ENCODE measurements around the gene HLCS. TPM values are rescaled to one million over a fixed set of nuclear protein-coding genes. Genes with fewer than 3 reads are reported as not detected.
"Not testable (repeated sequence)": the region's sequence is repeated elsewhere in the genome, so short reads cannot be mapped to it uniquely, and the experiment has no call there.

HLCS gene
- total RNA-seq, 1 donor from 2014 or later = 14.5 TPM

DNA sequence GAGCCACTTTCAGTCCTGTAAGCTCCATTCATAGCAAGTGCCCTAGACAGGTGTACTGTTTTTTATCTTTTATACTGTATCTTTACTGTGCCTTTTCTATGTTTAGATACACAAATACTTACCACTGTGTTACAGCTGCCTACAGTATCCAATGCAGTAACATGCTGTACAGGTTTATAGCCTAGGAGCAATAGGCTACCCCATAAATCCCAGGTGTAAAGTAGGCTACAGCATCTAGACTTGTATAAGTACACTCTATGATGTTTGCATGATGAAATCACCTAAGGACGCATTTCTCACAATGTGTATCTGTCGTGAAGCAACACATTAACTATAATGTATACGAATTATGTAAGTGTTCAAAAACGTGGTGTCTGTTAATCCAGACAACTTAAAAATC, 10.7 kb downstream of the HLCS start:
- no peak for DNase-seq

DNA sequence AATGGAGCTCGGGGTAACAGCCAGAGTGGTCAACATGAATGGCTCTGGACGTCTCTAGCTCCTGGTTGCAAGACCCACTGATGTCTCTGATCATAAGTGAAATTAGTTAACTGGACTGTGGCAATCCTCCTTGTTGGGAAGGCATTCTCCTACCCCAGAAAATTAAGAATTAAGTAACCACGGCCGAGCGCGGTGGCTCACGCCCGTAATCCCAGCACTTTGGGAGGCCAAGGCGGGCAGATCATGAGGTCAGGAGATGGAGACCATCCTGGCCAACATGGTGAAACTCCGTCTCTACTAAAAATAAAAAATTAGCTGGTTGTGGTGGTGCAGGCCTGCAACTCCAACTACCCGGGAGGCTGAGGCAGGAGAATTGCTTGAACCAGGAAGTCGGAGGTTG, 14.1 kb downstream of the HLCS start:
- DNase-seq = not testable (repeated sequence)

DNA sequence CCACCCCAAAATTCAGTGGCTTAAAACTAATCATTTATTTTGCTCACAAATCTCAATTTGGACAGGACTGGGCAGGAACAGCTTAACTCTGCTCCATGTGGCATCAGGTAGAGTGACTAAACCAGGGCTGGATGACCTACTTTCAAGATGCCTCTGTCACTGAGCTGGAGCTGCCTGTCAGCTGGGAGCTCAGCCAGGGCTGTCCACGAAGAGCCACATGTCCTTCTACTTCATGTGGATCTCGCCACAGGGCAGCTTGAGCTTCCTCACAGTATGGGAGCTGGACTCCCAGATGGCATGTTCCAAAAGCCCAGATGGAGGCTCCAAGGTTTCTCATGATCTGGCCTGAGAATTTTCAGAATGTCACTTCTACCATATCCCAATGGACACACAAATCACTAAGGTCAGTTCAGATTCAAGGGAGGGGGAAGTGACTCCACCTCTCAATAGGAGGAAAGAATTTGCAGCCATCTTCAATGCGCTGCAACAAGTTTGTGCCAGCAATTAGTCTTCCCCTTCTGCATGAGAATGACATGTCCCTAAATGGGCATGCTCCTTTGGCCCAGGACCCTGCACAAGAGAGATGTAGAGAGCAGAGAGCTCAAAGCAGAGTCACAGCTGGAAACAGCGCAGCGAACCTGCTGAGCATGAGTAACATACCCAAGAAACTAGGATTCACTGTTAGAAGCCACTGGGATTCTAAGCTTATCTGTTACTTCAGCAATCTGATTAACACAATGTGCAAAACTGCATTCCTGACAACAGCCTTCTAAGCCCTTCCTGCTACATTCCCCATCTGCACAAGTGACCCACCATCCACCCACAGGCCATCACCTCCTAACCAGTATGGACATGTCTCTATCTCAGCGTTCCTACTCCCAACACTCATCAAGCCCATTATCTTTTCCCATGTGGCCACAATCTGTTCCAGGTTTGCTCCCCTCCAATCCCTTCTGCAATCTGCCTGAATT, 17.0 kb downstream of the HLCS start:
- DNase-seq = no peak

DNA sequence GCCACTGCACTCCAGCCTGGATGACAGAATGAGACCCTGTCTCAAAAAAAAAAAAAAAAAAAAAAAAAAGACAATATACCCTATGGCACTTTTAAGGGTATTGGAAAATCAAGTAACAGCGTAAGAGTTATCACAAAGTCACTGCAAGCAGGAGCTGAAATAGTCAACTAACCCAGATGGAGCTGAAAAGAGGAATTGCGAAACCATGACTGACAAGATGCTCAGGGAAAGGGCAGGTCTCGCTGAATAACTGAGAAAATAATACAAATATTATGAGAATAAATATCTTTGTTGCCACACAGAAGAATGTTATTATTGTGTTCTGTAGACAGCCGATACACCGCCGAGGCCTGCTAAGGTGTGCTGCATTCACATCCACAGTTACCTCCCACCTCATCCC, 17.8 kb downstream of the HLCS start:
- DNase-seq = no peak

DNA sequence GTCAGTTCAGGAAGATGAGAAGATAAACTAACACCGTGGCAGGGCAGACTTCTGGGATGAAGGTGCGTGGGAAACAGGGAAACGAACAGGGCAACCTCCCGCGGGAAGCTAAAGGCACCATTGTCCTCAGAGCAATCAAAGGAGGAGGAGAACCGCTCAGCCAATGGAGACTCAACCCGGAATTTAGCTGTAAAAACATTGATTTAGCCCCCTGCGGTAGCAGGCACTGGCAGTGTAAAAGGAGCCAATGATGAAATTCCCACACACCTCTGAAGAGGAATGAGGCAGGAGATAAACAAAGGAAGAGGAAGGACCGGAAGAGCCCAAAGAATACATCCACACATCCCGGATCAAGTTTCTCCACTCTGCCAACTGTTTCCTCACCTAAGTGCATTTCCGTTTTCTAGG, 19.5 kb downstream of the HLCS start:
- no peak for DNase-seq

DNA sequence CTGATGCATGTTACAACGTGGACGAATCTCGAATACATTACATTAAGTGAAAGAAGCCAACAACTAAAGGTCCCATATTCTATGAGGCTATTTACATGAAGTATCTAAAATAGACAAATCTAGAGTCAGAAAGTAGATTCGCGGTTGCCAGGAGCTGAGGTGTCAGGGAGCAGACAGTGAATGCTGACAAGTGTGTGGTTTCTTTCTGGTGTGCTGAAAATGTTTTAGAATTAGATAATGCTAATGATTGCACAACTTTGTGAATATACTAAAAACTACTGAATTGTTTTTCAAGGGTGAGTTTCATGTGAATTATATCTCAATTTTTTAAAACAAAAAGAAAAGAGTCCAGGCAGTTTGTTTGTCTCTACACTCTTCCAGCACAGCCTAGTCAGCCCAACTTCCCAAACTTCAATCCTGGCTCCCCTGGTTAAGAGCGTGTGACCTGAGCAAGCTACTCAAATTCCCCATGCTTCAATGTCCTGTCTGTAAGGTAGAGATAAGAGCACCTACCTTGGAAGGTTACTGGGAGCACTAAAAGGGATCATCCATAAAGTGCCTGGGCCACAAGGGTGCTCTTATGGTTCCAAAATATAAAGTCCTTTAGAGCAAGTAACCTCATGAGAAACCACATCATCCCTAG, 20.9 kb downstream of the HLCS start:
- no peak for DNase-seq

- no peak for DNase-seq
These were observed 29.9 kb downstream of the HLCS start for GRCh38 chr21:36936361-36937135.

GRCh38 chr21:36934864-36935420, 31.5 kb downstream of the HLCS start:
- no peak for DNase-seq

DNA sequence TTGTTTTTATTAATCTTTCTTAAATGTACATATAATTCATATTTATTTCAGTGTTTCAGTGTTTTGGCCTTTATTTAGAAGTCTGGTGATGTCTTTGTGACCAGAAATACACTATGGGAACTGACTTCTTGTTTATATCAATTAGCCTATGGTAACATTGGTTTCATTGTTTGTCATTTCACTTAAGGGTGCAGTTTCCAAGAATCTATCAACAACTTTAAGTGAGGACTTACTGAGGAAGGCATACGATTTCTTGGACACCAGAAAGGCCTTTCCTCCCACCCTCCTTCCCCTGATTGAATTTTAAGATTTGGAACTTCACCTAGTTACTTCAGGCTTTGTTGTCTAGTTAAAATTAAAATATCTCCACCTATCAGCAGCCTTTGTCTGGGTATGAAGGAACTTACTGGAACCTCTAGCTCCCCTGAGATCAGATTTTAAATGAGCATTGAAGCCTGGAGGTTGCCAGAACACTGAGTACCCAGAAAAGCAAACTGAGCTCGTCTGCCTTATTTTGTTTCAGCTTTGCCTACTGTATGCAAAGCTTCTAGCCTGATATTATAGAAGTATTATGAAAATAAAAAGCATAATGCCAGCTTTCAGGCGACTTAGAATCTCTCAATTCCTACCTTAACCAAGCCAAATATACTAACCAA, 34.2 kb downstream of the HLCS start:
- no peak for DNase-seq

DNA sequence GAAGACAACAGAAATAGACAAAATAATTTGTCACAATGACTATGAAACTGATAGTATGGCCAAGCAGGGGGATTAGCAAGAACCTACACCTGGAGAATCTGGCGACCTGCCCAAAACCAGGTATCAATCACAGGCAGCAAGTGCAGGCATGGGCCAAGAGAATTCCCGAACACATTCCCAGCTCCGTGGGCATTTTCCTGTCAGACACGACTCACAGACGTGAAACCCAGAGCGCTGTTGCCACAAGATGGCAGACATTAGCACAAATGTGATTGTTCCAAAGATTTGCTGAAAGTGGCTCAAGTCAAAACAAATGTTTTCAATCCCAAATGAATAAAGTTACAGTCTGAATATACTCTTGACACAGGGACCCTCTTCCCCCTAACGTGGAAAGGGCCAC, 36.8 kb downstream of the HLCS start:
- DNase-seq = no peak

DNA sequence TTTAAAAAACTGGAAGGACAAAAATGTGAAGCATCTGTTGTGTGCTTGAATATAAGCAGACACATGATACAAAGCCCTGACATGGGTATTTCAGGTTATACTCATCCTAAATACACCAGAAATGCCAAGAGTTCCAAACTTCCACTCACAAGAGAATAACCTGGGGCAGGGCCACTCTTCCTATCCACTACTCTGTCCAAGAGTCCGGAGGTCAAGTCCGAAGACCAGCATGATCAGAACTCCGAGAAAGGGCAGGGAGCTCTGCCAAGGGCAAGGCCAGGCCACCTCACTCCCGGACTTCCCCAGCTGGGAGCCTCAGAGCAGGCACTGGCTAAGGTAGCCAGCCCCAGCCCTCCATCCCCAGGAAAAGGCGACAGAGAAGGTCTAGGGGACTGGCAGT, 37.5 kb downstream of the HLCS start:
- DNase-seq = no peak

GRCh38 chr21:36927719-36928117, 38.8 kb downstream of the HLCS start:
- DNase-seq = peak; percentile 50

DNA sequence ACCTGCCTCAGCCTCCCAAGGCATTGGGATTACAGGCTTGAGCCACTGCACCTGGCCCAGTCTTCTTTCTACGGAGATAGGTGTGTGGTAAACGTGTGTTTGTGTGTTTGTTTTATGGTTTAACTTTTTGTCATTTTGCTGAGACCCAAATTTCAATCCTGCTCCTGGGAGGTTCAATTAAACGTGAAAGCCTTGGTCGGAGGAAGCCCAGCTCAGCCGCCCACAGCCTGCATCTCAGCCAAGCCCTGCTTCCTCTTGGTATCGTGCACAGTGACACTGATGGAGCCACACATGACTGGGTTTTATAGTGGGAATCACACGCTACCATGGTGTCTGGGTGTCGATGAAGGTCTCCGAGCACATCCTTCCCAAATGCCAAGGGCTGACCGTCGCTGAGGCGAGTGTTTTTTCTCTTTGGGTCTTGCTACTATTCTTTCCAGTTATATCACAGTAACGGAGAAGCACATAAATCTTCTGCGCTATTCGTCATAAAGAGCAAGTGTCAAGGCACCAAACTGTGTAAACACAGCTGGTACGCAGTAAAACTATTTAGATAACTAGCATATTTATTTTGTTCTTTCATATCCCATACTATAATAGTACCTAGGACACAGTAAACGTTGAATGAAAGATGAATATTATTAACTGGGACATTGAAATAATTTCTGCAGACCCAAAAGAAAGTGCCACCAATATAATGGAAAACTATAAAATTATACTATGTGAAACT, 39.3 kb downstream of the HLCS start:
- DNase-seq = no peak

DNA sequence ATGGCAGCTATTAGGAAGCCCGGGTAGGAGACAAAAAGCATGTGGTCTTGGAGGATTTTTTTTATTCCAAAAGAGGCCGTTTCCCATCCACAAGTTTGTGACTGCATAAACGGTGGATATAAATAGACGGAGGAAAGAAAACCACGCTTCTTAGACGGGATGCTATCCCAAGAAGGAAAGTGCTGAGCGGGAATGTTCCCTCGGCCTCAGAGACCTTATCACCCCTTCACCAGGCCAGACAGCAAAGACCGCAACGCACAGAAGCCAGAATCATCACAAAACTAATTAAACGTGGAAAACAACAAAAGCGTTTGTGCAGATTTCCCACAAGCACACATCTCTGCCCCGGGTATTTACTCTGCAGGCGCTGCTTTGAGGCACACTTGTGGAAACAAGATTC, 43.2 kb downstream of the HLCS start:
- DNase-seq = peak; percentile 5

- DNase-seq = no peak
These were observed 43.6 kb downstream of the HLCS start for GRCh38 chr21:36922861-36923260.

- no peak for DNase-seq
These were observed 48.2 kb downstream of the HLCS start for GRCh38 chr21:36918291-36918690.

GRCh38 chr21:36917471-36918158, 48.9 kb downstream of the HLCS start:
- DNase-seq = peak; percentile 8

GRCh38 chr21:36916718-36917117, 49.8 kb downstream of the HLCS start:
- DNase-seq = no peak

DNA sequence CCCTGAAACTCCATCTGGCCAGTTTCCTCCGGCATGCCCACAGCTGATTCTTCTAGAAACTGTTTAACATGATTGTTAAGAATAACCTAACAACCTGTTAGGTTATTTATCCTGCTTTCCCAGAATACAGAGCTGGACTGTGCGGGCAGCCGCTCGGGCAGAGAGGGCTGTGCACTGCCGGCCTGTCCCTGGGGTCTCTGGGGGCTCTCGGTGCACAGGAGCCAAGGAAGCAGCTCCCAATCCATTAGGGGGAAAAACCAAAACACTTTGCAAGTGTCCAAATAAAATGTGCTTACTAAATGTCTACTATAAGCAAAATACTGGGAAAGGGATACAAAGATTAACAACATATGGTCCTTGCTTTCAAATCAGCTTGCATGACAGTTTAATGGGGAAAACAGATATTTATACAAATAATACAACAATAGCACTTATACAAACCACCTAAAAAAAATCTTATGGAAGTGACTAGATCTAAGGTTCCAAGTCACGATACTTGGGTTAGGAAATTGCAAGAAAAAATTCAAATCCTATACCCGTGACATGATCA, 50.7 kb downstream of the HLCS start:
- DNase-seq = no peak

- DNase-seq = no peak
These were observed 51.3 kb downstream of the HLCS start for GRCh38 chr21:36915014-36915695.

Measured in skin of body (tissue), 2 donors.